ENCODE measurements around the gene SLC52A1.

DNA sequence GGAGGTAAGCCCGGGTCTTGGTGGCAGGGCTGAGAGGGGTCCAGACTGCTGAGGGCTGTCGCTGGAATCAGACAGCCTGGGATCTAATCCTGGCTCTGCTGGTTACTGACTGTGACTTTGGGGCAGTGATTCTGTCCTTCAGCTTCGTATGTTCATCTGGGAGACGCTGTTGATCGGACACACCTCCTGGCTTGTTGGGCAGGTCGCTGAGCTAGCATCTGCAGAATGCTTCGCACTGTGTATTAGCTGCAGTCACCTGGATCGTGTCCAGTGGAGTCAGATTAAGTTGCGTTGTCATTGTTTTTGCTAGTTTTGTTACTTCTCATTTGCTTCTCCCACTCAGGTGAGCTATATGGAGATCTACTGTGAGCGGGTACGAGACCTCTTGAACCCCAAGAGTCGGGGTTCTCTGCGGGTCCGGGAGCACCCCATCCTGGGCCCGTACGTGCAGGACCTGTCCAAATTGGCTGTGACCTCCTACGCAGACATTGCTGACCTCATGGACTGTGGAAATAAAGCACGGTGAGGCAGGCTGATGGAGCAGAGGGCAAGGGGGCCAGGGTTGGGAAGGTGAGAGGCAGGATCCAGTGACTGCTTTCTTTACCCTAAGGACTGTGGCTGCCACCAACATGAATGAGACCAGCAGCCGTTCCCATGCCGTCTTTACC lies 33.0 kb downstream of the SLC52A1 start:
- TF ChIP-seq, protein P1, sequence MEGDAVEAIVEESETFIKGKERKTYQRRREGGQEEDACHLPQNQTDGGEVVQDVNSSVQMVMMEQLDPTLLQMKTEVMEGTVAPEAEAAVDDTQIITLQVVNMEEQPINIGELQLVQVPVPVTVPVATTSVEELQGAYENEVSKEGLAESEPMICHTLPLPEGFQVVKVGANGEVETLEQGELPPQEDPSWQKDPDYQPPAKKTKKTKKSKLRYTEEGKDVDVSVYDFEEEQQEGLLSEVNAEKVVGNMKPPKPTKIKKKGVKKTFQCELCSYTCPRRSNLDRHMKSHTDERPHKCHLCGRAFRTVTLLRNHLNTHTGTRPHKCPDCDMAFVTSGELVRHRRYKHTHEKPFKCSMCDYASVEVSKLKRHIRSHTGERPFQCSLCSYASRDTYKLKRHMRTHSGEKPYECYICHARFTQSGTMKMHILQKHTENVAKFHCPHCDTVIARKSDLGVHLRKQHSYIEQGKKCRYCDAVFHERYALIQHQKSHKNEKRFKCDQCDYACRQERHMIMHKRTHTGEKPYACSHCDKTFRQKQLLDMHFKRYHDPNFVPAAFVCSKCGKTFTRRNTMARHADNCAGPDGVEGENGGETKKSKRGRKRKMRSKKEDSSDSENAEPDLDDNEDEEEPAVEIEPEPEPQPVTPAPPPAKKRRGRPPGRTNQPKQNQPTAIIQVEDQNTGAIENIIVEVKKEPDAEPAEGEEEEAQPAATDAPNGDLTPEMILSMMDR (IDR thresholded peaks at IDR 0.05), result no peak
- no peak for TF ChIP-seq POLR2A (IDR thresholded peaks at IDR 0.05)

Measured in vagina (tissue), 2 donors.